ENCODE data around the gene PEAK1.

The PEAK1 gene

DNA sequence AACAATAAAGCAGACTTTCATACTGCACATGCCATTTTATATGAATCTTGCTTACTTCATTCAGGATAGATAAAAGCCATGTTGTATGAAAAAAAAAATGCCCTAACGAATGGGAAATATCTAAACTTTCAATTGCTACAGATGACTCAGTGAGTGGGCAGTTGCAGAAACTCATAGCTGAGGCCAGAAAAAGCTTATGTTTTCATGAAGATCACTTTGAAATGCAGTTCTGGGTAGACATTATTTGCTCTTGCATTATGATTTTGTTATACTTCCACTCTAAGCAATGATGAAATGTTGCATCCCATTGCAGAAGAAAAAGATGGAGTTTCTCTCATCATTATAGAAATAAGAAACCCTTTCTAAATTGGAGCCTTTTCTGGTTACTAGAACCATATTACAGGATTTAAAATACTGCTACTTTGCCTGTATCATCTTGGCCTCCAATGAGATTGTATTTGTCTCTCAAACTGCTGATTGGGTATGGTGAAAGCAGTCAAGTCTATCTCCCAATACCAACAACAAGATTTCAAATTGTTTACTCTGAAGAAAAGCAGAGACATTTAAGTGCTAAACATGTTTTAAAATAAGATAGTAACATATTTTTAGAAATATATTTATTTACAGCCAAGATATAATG is 17.0 kb downstream of the PEAK1 start:
- DNase-seq = no peak

GRCh38 chr15:77400258-77400657 is 19.6 kb downstream of the PEAK1 start:
- no peak for DNase-seq

DNA sequence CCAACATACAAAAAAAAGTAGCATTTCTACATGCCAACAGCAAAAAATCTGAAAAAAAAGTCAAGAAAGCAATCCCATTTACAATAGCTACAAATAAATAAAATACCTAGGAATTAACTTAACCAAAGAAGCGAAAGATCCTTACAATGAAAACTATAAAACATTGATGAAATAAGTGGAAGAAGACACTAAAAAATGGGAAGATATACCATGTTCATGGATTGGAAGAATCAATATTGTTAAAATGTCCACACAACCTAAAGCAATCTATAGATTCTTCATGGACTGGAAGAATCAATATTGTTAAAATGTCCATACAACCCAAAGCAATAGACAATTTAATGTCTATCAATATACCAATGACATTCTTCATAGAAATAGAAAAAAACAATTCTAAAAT is 21.0 kb downstream of the PEAK1 start:
- DNase-seq = no peak

GRCh38 chr15:77396692-77397091 is 23.2 kb downstream of the PEAK1 start:
- no peak for DNase-seq

GRCh38 chr15:77395013-77395774 is 24.7 kb downstream of the PEAK1 start:
- no peak for DNase-seq

GRCh38 chr15:77393471-77393840 is 26.4 kb downstream of the PEAK1 start:
- DNase-seq = no peak

GRCh38 chr15:77392762-77393470 is 27.0 kb downstream of the PEAK1 start:
- no peak for DNase-seq

- DNase-seq = no peak
These were observed 28.4 kb downstream of the PEAK1 start for GRCh38 chr15:77391372-77391951.

DNA sequence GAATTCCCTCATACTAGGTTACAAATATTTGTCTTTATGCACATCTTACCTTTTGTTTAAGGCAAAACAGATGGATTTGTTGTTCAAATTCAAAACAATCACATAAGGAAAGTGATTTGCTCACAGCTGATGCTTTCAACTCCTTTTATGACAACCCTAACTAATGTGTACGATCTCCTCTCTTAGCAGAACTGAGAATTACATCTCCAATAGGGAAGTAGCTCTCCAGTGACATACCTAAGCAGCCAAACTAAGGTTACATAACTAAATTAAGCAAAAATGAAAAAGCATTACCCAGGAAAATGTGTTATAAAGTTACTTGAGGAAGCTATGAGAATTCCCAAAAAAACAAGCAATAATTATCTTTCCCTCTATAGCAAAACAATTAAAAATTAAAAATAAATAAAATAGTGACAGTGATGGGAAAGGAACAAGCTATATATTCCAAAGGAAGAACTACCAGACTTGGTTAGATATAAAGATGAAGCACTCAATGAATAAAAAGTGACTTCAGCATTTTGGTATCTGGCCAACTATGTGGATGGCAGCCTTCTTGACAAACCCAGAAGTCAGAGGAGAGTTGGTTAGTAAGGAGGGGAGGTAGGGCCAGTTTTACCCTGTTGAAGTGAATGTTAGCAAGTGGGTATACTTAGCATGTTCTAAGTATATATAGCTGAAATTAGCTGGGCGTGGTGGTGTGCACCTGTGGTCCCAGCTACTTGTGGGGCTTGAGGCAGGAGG is 32.4 kb downstream of the PEAK1 start:
- DNase-seq = no peak

- DNase-seq = no peak
These were observed 33.3 kb downstream of the PEAK1 start for GRCh38 chr15:77386626-77387025.

- no peak for DNase-seq
These were observed 35.1 kb downstream of the PEAK1 start for GRCh38 chr15:77384589-77385359.

- no peak for DNase-seq
These were observed 35.8 kb downstream of the PEAK1 start for GRCh38 chr15:77384086-77384485.

DNA sequence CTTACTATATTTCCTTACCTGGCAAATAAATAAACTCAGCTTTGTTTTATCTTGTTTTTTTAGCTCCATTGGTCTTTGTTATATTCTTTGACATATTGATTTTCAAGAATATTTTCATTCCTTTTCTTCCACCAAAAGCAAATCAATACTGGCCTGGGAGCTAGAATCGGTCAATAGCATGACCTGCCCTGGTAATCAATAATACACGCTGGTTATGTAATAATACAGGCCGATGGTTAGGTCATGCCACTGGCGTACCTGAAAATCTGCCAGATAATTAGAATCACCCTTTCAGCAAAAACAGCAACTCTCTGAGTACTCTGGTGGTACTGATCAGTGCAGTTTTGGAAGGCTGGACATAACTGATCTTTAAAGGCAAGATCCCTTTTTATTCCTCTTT is 39.9 kb downstream of the PEAK1 start:
- DNase-seq = no peak

- no peak for DNase-seq
These were observed 43.1 kb downstream of the PEAK1 start for GRCh38 chr15:77376770-77377169.

GRCh38 chr15:77375133-77375532 is 44.8 kb downstream of the PEAK1 start:
- no peak for DNase-seq

DNA sequence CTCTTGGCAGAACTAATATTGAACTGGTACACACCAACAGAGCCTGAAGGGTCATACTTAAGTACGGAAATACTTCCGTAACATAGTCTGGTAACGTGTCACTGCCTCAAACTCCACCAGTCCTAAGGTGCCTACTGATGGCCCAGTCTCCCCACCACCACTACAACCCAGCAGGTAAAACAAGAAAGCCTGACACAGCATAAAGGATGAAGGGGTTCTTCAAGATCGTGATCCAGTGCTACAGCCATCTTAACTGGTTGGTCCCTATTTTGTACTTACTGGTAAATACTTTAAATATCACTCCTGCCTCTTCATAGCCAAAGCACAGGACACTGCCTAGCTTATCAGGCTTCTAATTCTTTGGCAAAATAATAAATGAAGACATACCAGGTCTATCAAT is 46.5 kb downstream of the PEAK1 start:
- DNase-seq = no peak

DNA sequence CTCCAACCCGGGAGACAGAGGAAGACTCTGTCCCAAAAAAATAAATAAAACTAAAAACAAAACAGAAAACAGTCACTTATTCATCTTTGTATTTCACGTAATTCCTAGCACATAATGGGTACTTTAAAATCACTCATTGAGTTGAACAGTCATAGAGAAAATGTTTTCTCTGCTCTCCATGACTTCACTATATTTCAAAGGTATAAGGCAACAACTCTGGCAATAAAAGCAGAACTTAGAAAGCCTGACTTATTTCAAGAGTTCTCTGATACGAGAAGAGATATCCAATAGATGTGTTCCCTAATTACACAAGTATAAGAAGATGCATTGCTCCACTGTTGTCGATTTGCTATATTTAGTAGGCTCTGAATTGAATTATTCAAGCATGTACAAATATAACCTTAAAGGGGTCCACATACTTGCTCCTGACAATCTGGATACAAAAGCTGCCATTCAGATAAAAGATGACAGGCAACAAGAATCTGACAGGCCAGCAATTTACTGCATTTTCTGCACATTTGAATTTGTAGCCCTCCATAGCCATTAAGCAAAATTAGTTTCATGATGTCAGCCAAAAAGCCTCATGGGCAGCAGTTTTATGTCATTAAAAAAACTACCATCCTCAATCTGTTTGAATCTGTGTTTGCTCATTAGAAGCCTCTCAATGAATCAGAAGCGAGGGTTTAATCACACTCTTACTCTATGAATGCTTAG is 47.9 kb downstream of the PEAK1 start:
- no peak for DNase-seq

DNA sequence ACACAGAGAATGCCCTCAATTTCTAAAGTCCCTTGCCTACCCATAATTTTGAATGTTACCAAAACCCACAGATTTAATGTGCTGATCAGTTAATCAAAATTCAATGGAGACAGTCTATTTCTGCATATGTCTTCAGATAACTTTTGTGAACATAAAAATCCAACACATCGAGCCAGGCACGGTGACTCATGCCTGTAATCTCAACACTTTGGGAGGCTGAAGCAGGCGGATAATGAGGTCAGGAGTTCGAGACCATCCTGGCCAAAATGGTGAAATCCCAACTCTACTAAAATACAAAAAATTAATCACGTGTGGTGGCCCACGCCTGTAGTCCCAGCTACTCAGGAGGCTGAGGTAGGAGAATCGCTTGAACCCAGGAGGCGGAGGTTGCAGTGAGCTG is 49.3 kb downstream of the PEAK1 start:
- no peak for DNase-seq

GRCh38 chr15:77369168-77369567 is 50.7 kb downstream of the PEAK1 start:
- DNase-seq = no peak

DNA sequence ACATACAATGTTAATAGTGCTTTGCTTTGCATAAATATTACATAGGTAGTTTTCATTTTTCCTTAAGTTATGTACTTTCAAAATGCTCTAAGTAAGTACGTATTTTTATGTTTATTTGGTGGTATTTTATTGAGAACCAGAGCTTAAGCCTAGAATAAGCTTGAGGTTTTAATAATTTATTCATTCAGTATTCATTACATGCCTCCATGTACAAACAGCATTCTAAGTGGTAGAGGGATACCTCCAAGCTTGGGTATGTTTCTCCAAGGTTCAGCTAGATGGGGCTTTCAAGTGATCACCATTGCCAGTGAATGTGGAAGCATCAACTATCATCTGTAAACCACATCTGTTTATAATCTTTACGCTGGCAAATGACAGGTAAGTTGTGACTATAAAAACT is 52.3 kb downstream of the PEAK1 start:
- DNase-seq = no peak

DNA sequence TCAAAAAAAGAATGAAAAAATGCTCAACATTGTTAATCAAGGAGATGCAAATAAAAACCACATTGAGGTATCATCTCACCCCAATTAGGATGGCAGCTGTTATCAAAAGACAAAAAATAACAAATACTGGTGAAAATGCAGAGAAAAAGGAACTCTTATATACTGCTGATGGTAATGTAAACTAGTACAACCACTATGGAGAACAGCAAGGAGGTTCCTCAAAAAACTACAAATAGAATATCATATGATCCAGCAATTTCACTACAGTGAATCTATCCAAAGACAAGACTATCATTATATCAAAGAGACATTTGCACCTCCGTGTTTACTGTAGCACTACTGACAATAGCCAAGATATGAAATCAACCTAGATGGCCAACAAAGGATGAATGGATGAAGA is 58.4 kb downstream of the PEAK1 start:
- DNase-seq = no peak
